Gastroesophageal sphincter (tissue), 4 donors: ENCODE measurements around the gene NIP7. TPM values are rescaled to one million over a fixed set of nuclear protein-coding genes. Genes with fewer than 3 reads are reported as not detected.

ENCODE experiments used
- ATAC-seq: fragments of 150-250 bp; one replicate; pipeline ENCODE4 v1.9.1; 2016; ENCODE audit warnings: mild to moderate bottlenecking, moderate library complexity
- H3K27ac ChIP-seq, 4 donors: fragments of 200-600 bp; sonication (generic) in 3 of 4; 1 replicate in 3 of 4; 2 replicates in 1 of 4; pipeline ENCODE4 v1.5.1; 2016 to 2019
- H3K27me3 ChIP-seq: fragments of 200-600 bp; sonication (generic); one replicate; pipeline ENCODE4 v1.5.1; 2019
- H3K36me3 ChIP-seq, 2 donors: fragments of 200-600 bp; sonication (generic); one replicate each; pipeline ENCODE4 v1.5.1; 2019; ENCODE audit warnings: control low read depth in 1 of 2
- H3K4me1 ChIP-seq, 3 donors: fragments of 200-600 bp; sonication (generic); 1 replicate in 2 of 3; 2 replicates in 1 of 3; pipeline ENCODE4 v1.5.1; 2016 to 2019; ENCODE audit warnings: control low read depth in 2 of 3
- H3K4me3 ChIP-seq, 2 donors: fragments of 200-600 bp; sonication (generic); one replicate each; pipeline ENCODE4 v1.5.1; 2019; ENCODE audit warnings: mild to moderate bottlenecking in 1 of 2, moderate library complexity in 1 of 2
- H3K9me3 ChIP-seq, 3 donors: fragments of 200-600 bp; sonication (generic); one replicate each; pipeline ENCODE4 v1.5.1; 2017 to 2019; ENCODE audit warnings: control low read depth in 2 of 3
- EP300 ChIP-seq: sonication (generic); formaldehyde crosslinking; IDR thresholded peaks from one replicate; pipeline ENCODE4 v1.6.1; 2017; ENCODE audit warnings: antibody characterized with exemption, mild to moderate bottlenecking
- POLR2A ChIP-seq, 2 donors: fragments of 450-650 bp; IDR thresholded peaks; one replicate each; pipeline ENCODE4 v1.6.1; 2017; ENCODE audit warnings: antibody characterized with exemption in 2 of 2, mild to moderate bottlenecking in 2 of 2, moderate library complexity in 1 of 2
- POLR2AphosphoS5 ChIP-seq: sonication (generic); formaldehyde crosslinking; IDR thresholded peaks from one replicate; pipeline ENCODE4 v1.6.1; 2017; ENCODE audit warnings: antibody characterized with exemption
- WGBS, 2 donors: methylation state at CpG; one replicate each; pipeline ENCODE4 v1.1.5; 2018; ENCODE audit warnings: low coverage in 1 of 2; 5-methylcytosine and 5-hydroxymethylcytosine counted together
- total RNA-seq, 4 donors: library from RNA; depleted of rRNA; stranded (reverse); fragments of >200 nt; gene quantifications; one replicate each; pipeline ENCODE4 v1.1.0, GENCODE V29; 2016
- TF ChIP-seq, protein P1 (sequence below), 4 experiments: fragments of 200-600 bp in 2 of 4; fragments of 450-650 bp in 2 of 4; sonication (generic) in 1 of 4; IDR thresholded peaks; one replicate each; pipeline ENCODE4 v1.5.1; 2017 to 2019; ENCODE audit warnings: antibody characterized with exemption in 4 of 4, mild to moderate bottlenecking in 2 of 4, moderate library complexity in 2 of 4

NIP7 gene
- total RNA-seq, 4 donors from 2014 or later = 7.5 to 18.9 (median 15.0) TPM

DNA sequence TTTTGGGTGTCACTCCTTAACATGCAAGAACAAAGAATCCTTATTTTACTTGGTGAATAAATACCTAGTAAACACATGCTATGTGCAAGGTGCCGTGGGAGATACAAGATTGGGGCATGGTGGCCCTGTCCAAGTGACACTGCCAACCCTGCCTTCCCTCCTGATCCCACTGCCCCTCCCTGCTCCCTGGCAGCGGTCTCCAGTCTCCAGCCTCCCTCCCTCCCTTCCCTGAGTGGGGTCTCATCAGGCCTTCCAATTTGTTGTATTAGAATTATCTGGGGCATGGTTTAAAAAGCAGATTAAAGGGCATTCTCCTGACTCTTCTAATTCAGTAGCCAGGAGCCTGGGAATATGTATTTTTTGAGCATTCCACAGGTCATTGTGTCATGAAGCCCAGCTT is 24.5 kb downstream of the NIP7 start:
- peaks cover 0 to 83% of the 10 kb centered on the region in 2 donors for H3K36me3 ChIP-seq
- ATAC-seq = no peak
- no peaks in the 10 kb centered on the region for H3K4me1 ChIP-seq
- H3K27me3 ChIP-seq = no peaks in the 10 kb centered on the region
- H3K27ac ChIP-seq = no peak overlapping the region
- TF ChIP-seq POLR2A (IDR thresholded peaks at IDR 0.05) = no peak
- no peak for TF ChIP-seq EP300
- TF ChIP-seq, protein P1, sequence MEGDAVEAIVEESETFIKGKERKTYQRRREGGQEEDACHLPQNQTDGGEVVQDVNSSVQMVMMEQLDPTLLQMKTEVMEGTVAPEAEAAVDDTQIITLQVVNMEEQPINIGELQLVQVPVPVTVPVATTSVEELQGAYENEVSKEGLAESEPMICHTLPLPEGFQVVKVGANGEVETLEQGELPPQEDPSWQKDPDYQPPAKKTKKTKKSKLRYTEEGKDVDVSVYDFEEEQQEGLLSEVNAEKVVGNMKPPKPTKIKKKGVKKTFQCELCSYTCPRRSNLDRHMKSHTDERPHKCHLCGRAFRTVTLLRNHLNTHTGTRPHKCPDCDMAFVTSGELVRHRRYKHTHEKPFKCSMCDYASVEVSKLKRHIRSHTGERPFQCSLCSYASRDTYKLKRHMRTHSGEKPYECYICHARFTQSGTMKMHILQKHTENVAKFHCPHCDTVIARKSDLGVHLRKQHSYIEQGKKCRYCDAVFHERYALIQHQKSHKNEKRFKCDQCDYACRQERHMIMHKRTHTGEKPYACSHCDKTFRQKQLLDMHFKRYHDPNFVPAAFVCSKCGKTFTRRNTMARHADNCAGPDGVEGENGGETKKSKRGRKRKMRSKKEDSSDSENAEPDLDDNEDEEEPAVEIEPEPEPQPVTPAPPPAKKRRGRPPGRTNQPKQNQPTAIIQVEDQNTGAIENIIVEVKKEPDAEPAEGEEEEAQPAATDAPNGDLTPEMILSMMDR (IDR thresholded peaks at IDR 0.05) = no peak
- no peak for TF ChIP-seq POLR2AphosphoS5
- no peaks in the 10 kb centered on the region for H3K9me3 ChIP-seq
- WGBS, 2 donors = 86 to 100% methylated on average over 1 to 2 of the region's 2 CpGs
- H3K4me3 ChIP-seq = no peak overlapping the region

DNA sequence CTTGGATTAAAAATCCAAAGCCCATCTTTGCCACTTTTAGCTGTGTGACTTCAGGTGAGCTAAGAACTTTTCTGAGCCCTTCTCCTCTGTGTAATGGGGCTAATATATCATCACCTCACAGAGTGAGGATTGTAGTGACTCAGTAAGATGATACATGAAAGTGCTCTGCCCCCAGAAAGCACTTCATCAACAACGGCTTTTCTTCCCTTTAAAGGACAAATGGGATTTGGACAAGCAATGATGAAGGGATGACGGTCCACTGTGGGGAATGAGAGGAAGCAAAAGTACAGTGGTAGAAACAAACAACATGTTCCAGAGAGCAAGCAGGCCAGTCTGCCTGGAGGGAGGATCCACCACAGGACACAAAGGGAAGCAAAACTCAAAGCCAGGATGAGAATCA is 26.3 kb downstream of the NIP7 start:
- no peak overlapping the region for H3K4me3 ChIP-seq
- peaks cover 0 to 88% of the 10 kb centered on the region in 2 donors for H3K36me3 ChIP-seq
- 56% methylated on average over 2 of the region's 2 CpGs; no CpG with 5 or more reads in 1 of the 2 donors for WGBS, 2 donors
- no peak for TF ChIP-seq POLR2A (IDR thresholded peaks at IDR 0.05)
- no peak for TF ChIP-seq POLR2AphosphoS5
- TF ChIP-seq, protein P1 (IDR thresholded peaks at IDR 0.05) = no peak
- no peaks in the 10 kb centered on the region for H3K27me3 ChIP-seq
- H3K4me1 ChIP-seq = no peaks in the 10 kb centered on the region
- H3K9me3 ChIP-seq = no peaks in the 10 kb centered on the region
- no peak for ATAC-seq
- H3K27ac ChIP-seq = no peak overlapping the region

DNA sequence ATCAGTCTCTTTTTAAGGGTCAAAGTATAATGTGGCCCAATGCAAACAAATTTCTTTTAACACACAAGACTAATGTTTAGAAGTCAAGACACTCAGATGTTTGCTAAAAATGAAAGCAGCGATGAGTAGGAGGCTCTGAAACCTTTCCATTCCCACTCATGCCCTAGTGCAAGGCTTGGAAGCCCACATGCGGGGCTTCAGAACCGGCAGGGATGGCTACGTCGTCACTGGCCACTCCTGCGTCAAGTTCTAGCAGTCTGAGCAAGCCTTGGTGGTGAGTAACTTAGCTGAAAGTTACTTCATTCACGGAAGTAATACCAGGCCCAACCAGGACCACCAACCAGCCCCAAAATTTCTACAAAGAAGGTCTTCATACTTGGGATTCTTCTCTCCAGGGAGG is 26.9 kb downstream of the NIP7 start:
- Histone ChIP-seq H3K4me1 (no peaks in the 10 kb centered on the region), H3K4me3 (no peak overlapping the region), H3K36me3 (peaks cover 0 to 88% of the 10 kb centered on the region in 2 donors), H3K27ac (no peak overlapping the region), H3K9me3 (no peaks in the 10 kb centered on the region), H3K27me3 (no peaks in the 10 kb centered on the region)
- 89 to 100% methylated on average over 2 to 7 of the region's 7 CpGs for WGBS, 2 donors
- ATAC-seq = no peak
- TF ChIP-seq EP300 (no peak), POLR2A (IDR thresholded peaks at IDR 0.05) (no peak), POLR2AphosphoS5 (no peak)
- TF ChIP-seq, protein P1 (IDR thresholded peaks at IDR 0.05) = no peak

DNA sequence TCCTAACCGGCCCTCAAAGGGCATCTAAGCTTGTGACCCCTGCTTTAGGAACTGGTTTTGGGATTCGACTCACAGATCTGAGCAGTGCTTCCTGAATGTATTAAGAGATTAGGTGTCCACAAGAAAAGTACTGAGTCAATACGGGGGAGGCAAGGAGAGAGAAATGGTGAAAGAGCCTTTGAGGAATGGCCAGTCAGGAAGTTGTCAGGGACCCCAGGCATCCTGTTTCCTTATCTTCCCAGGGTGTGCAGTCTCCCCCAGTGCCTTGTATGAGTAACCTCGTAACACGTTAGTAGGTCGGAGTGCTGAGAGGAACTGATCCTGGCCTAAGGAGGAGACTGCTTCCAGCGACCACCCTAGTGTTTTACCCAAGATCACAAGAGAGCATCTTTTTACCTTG is 28.4 kb downstream of the NIP7 start:
- H3K4me3 ChIP-seq = no peak overlapping the region
- peaks cover 0 to 99% of the 10 kb centered on the region in 2 donors for H3K36me3 ChIP-seq
- no peaks in the 10 kb centered on the region for H3K27me3 ChIP-seq
- no peaks in the 10 kb centered on the region for H3K4me1 ChIP-seq
- 69 to 78% methylated on average over 4 to 7 of the region's 7 CpGs for WGBS, 2 donors
- no peak overlapping the region for H3K27ac ChIP-seq
- ATAC-seq = no peak
- no peak for TF ChIP-seq EP300
- TF ChIP-seq POLR2A (IDR thresholded peaks at IDR 0.05) = no peak
- no peaks in the 10 kb centered on the region for H3K9me3 ChIP-seq

- 93 to 100% methylated on average over 2 to 4 of the region's 4 CpGs for WGBS, 2 donors
- no peaks in the 10 kb centered on the region for H3K27me3 ChIP-seq
- no peaks in the 10 kb centered on the region for H3K4me1 ChIP-seq
- H3K4me3 ChIP-seq = no peak overlapping the region
- ATAC-seq = no peak
- H3K9me3 ChIP-seq = no peaks in the 10 kb centered on the region
- H3K36me3 ChIP-seq = peaks cover 0 to 99% of the 10 kb centered on the region in 2 donors
- no peak overlapping the region for H3K27ac ChIP-seq
- TF ChIP-seq EP300 = no peak
- TF ChIP-seq, protein P1 (IDR thresholded peaks at IDR 0.05) = no peak
- TF ChIP-seq POLR2AphosphoS5 = no peak
- no peak for TF ChIP-seq POLR2A (IDR thresholded peaks at IDR 0.05)
These were observed 29.3 kb downstream of the NIP7 start for GRCh38 chr16:69368866-69369265.
